ENCODE data around the gene KCND2.

KCND2 gene

GRCh38 chr7:120412139-120413050 lies 139.4 kb downstream of the KCND2 start:
- no peak for DNase-seq

- no peak for DNase-seq
Observed at GRCh38 chr7:120413164-120413563, 140.2 kb downstream of the KCND2 start.

- no peak for DNase-seq
Observed at GRCh38 chr7:120417244-120417979, 144.4 kb downstream of the KCND2 start.

GRCh38 chr7:120421151-120421651 lies 148.2 kb downstream of the KCND2 start:
- DNase-seq: no peak

- DNase-seq: no peak
Observed at GRCh38 chr7:120431016-120431415, 158.0 kb downstream of the KCND2 start.

- DNase-seq: no peak
Observed at GRCh38 chr7:120436487-120437060, 163.6 kb downstream of the KCND2 start.

GRCh38 chr7:120441850-120442249 lies 168.9 kb downstream of the KCND2 start:
- DNase-seq: no peak

- no peak for DNase-seq
Observed at GRCh38 chr7:120442838-120443237, 169.9 kb downstream of the KCND2 start.

GRCh38 chr7:120444650-120445049 lies 171.7 kb downstream of the KCND2 start:
- DNase-seq: no peak

GRCh38 chr7:120445276-120445675 lies 172.3 kb downstream of the KCND2 start:
- DNase-seq: no peak

- no peak for DNase-seq
Observed at GRCh38 chr7:120452665-120453064, 179.7 kb downstream of the KCND2 start.

GRCh38 chr7:120456699-120457098 lies 183.7 kb downstream of the KCND2 start:
- no peak for DNase-seq

GRCh38 chr7:120460949-120461348 lies 188.0 kb downstream of the KCND2 start:
- no peak for DNase-seq

GRCh38 chr7:120462991-120463390 lies 190.0 kb downstream of the KCND2 start:
- peak; percentile 57 for DNase-seq

GRCh38 chr7:120464104-120464503 lies 191.1 kb downstream of the KCND2 start:
- no peak for DNase-seq

- no peak for DNase-seq
Observed at GRCh38 chr7:120467676-120468075, 194.7 kb downstream of the KCND2 start.

GRCh38 chr7:120468611-120469010 lies 195.6 kb downstream of the KCND2 start:
- no peak for DNase-seq

GRCh38 chr7:120472892-120473291 lies 199.9 kb downstream of the KCND2 start:
- no peak for DNase-seq

GRCh38 chr7:120473352-120473751 lies 200.4 kb downstream of the KCND2 start:
- no peak for DNase-seq

GRCh38 chr7:120475994-120476393 lies 203.0 kb downstream of the KCND2 start:
- no peak for DNase-seq

GRCh38 chr7:120480472-120480871 lies 207.5 kb downstream of the KCND2 start:
- no peak for DNase-seq

- DNase-seq: no peak
Observed at GRCh38 chr7:120480930-120481329, 208.0 kb downstream of the KCND2 start.

- DNase-seq: no peak
Observed at GRCh38 chr7:120486164-120486563, 213.2 kb downstream of the KCND2 start.

- no peak for DNase-seq
Observed at GRCh38 chr7:120502132-120502531, 229.2 kb downstream of the KCND2 start.
